ENCODE data around the gene TOM1L1. TPM values are rescaled to one million over a fixed set of nuclear protein-coding genes. Genes with fewer than 3 reads are reported as not detected.
A peak's percentile ranks its signal among the peaks of the same experiment; 100 is the strongest.

TOM1L1 gene
- total RNA-seq, 1 donor, result 5.1 TPM

DNA sequence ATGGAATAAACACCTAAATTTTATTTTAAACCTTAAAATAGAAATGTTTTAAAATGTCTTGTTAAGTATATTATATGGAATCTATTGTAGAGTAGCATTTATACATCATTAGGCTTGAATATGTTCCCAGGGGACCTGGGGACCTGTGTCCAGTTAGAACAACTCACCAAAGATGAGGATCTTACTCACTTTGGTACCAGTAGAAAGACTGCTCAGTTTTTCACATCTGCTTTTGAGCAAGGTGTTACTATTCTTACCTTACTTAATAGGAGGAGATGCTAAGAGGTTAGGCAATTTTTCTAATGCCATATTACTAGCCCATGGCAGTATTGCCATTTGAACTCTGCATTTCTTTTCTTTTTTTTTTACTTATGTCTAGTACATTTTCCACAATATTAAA lies 82.6 kb downstream of the TOM1L1 start:
- no peak for DNase-seq (ENCODE audit: low read depth in 2 of 3, low spot score in 2 of 3)

DNA sequence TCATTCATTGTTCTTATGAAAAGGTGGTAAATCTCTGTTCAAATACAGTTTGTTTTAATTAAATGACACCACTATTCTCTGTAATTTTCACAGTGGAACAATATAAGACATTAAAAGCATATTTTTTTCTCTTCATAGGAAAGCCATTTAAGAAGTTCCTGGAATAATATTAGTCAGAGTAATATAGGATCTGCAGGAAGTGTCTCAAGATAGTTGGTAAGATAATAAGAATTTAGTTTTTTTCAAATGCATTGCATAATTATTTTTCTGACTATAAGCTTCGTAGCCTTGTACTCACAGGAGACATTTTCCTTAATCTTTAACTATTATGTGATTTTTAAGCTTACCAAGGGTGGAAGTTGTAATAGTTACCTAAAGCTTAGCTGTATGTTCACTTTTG lies 84.8 kb downstream of the TOM1L1 start:
- DNase-seq (ENCODE audit: low read depth in 2 of 3, low spot score in 2 of 3), result no peak

DNA sequence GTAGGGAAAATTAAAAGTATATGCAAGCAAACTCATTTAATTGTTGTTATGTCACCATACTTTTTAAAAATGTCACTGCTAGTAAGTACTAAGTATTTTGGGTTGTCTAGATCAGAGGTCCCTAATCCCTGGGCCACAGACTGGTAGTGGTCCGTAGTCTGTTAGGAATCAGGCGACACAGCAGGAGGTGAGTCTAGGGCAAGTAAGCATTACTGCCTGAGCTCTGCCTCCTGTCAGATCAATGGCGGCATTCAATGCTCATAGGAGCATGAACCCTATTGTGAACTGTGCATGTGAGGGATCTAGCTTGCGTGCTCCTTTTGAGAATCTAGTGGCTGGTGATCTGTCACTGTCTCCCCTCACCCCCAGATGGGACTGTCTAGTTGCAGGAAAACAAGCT lies 89.5 kb downstream of the TOM1L1 start:
- no peak for DNase-seq (ENCODE audit: low read depth in 2 of 3, low spot score in 2 of 3)

DNA sequence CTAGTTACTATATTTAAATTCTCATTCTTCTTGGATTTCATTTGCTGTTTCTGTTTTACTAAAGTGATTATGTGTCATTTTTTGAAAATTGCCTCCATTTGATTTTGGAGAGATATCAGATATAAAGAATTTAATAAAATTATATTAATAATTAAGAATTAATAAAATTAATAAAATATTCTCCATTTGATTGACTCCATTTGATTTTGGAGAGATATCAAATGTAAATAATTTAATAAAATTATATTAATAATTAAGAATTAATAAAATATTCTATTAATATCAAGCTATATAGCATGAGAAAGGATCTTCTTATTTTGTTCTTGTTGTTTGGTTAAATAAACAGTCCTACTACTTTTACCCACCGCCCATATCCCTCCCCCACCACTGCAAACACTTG lies 90.9 kb downstream of the TOM1L1 start:
- no peak for DNase-seq (ENCODE audit: low read depth in 2 of 3, low spot score in 2 of 3)

DNA sequence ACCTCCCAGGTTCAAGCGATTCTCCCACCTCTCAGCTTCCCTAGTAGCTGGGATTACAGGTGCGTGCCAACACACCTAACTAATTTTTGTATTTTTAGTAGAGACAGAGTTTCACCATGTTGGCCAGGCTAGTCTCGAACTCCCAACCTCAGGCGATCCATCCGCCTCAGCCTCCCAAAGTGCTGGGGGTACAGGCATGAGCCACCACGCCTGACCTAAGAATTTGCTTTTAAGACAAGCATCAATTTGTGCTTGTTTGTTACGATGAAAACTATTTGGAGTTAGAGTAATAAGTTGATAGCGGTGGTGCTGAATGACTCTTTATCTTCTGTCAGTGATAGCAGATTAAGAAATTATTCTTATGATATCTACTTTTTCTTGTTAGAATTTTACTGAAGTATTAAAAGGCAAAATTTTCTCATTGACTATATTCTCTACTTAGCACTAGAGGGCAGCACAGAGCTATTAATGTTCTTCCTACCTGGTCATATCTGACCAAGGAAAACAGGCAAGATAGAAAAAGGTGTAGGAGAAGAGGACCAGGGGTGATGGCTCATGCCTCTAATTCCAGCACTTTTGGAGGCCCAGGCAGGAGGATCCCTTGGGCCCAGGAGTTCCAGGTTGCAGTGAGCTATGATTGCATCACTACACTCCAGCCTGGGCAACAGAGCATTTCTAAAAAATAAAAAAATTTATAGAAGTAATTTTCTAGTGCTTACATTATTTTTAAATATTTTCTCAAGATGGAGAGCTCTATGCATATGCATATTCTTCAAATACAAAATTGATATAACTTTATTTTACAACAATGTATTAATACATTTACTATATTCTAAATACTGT lies 92.4 kb downstream of the TOM1L1 start:
- DNase-seq (ENCODE audit: low read depth in 2 of 3, low spot score in 2 of 3), result peak; percentile 16 to 66 (median 44)

DNA sequence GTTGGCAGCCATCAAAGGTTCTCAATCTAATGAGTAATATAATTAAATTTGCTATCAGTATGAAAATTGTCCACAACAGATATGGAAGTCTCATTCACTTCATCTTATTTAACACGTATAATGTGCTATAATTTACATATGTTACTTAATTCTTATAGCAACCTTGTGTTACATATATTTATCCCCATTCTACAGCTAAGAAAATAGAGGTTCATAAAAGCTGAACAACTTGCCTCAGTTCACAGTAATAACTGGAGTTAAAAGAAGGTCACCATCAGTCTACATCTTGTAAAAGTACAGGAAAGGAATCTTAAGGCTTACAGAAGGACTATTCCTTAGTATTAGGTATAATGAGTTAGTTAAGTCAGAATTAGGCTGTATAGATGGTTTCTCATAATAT lies 95.8 kb downstream of the TOM1L1 start:
- DNase-seq (ENCODE audit: low read depth in 2 of 3, low spot score in 2 of 3), result no peak

DNA sequence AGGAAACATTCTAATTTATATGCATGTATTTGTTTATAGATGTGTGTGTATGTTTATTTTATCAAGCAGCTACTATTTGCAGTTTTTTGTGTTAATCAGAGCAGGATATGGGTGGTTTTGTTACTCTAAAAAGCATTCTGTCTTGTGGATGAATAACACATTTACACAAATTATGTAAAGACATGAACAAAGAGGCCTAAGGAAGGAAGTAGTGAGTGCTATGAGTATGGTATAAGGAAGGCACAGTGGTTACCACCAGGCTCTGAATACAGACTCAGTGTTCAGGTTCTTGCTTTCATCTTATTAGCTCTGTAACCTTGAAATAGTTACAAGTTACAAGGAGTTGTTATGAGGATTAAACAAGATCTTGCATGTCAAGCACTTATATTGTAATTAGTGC lies 101.8 kb downstream of the TOM1L1 start:
- no peak for DNase-seq (ENCODE audit: low read depth in 2 of 3, low spot score in 2 of 3)

DNA sequence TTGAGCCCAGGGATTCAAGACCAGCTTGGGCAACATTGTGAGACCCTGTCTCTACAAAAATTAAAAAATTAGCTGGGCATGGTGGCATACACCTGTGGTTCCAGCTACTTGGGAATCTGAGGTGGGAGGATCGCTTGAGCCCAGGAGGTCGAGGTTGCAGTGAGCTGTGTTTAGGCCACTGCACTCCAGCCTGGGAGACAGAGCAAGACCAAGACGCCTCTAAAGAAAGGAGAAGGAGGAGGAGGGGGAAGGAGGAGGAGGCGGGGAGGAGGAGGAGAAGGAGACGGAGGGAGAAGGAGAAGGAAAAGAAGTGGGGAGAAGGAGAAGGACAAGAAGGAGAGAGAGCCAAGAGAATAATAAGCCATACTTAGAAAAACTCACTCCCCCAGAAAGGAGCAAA lies 103.8 kb downstream of the TOM1L1 start:
- no peak for DNase-seq (ENCODE audit: low read depth in 2 of 3, low spot score in 2 of 3)

DNA sequence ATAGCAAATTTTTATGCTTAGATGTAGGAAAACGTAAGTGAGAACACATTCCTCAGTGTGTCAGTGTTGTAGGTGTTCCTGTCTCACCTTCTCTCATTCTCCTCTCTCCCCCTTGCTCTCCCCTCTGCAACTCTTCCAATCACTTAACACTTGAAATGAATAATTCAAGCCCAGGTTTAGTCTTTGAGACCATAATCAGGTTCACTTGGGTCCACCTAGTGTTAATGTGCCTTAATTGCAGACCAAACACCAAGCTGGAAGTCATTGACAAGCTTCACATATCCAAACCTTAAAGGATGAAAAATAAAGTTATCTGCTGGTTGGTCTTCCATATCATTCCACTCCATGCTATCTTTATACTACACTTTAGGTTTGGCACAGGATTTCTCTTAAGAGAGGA lies 104.9 kb downstream of the TOM1L1 start:
- peak in 2 of 3 donors; percentile 14 to 53 for DNase-seq (ENCODE audit: low read depth in 2 of 3, low spot score in 2 of 3)

Small RNA genes within 50 kb of the gene (small RNA-seq; reads per million reads assigned to genes)
- gene AC007485.1, result not detected

Other genes starting within 250 kb of the TOM1L1 start
- gene COX11, start 67.8 kb downstream of the TOM1L1 start, total RNA-seq, result 74.3 TPM
- gene STXBP4, start 67.9 kb downstream of the TOM1L1 start, total RNA-seq, result 3.5 TPM